GM19238 (cell line): ENCODE measurements around the gene UBIAD1.
"Not testable (repeated sequence)": the region's sequence is repeated elsewhere in the genome, so short reads cannot be mapped to it uniquely, and the experiment has no call there.

ENCODE experiments used
- DNase-seq: peaks from one replicate; pipeline ENCODE4 v3.0.0; 2011; ENCODE audit warnings: low spot score; ENCODE audit not compliant: insufficient read length

UBIAD1 gene

GRCh38 chr1:11279152-11279551, 6.2 kb downstream of the UBIAD1 start:
- no peak for DNase-seq

- DNase-seq = no peak
Measured at GRCh38 chr1:11279630-11280029, 6.6 kb downstream of the UBIAD1 start.

GRCh38 chr1:11280719-11281376, 7.8 kb downstream of the UBIAD1 start:
- DNase-seq = no peak

- DNase-seq = no peak
Measured at GRCh38 chr1:11281518-11282331, 8.7 kb downstream of the UBIAD1 start.

- no peak for DNase-seq
Measured at GRCh38 chr1:11283151-11283550, 10.2 kb downstream of the UBIAD1 start.

- no peak for DNase-seq
Measured at GRCh38 chr1:11284784-11285183, 11.8 kb downstream of the UBIAD1 start.

GRCh38 chr1:11285883-11286734, 13.1 kb downstream of the UBIAD1 start:
- DNase-seq = no peak

GRCh38 chr1:11286735-11287410, 13.9 kb downstream of the UBIAD1 start:
- DNase-seq = no peak

- DNase-seq = no peak
Measured at GRCh38 chr1:11289064-11289463, 16.1 kb downstream of the UBIAD1 start.

- no peak for DNase-seq
Measured at GRCh38 chr1:11291049-11291448, 18.1 kb downstream of the UBIAD1 start.

GRCh38 chr1:11293856-11294255, 20.9 kb downstream of the UBIAD1 start:
- no peak for DNase-seq

GRCh38 chr1:11294951-11295350, 22.0 kb downstream of the UBIAD1 start:
- no peak for DNase-seq

GRCh38 chr1:11295905-11296304, 22.9 kb downstream of the UBIAD1 start:
- DNase-seq = no peak

GRCh38 chr1:11297774-11298173, 24.8 kb downstream of the UBIAD1 start:
- not testable (repeated sequence) for DNase-seq

GRCh38 chr1:11298390-11299224, 25.6 kb downstream of the UBIAD1 start:
- no peak for DNase-seq

- no peak for DNase-seq
Measured at GRCh38 chr1:11299225-11299574, 26.2 kb downstream of the UBIAD1 start.

- no peak for DNase-seq
Measured at GRCh38 chr1:11301601-11302000, 28.6 kb downstream of the UBIAD1 start.

GRCh38 chr1:11302366-11302765, 29.4 kb downstream of the UBIAD1 start:
- no peak for DNase-seq

- DNase-seq = not testable (repeated sequence)
Measured at GRCh38 chr1:11305516-11305915, 32.5 kb downstream of the UBIAD1 start.

GRCh38 chr1:11307852-11308251, 34.9 kb downstream of the UBIAD1 start:
- no peak for DNase-seq
